ENCODE results near the gene CELF3. TPM values are rescaled to one million over a fixed set of nuclear protein-coding genes. Genes with fewer than 3 reads are reported as not detected.

CELF3 gene
- total RNA-seq, 1 experiment from 2014 or later, result not detected

- no peak for DNase-seq (ENCODE audit: extremely low read depth, low read depth)
Measured at GRCh38 chr1:151720974-151721787, 4.6 kb upstream of the CELF3 start, which contains the start of gene RIIAD1. Gene RIIAD1, plus strand, starts transcription at chr1:151721522. Its CDS starts 15 bp downstream, at chr1:151721537.

- DNase-seq (ENCODE audit: extremely low read depth, low read depth), result no peak
Measured at GRCh38 chr1:151720554-151720953, 4.0 kb upstream of the CELF3 start.

- DNase-seq (ENCODE audit: extremely low read depth, low read depth), result no peak
Measured at GRCh38 chr1:151720125-151720524, 3.5 kb upstream of the CELF3 start.

GRCh38 chr1:151718666-151719065 lies 2.1 kb upstream of the CELF3 start:
- DNase-seq (ENCODE audit: extremely low read depth, low read depth), result no peak

- DNase-seq (ENCODE audit: extremely low read depth, low read depth), result no peak
Measured at GRCh38 chr1:151718011-151718431, 1.4 kb upstream of the CELF3 start.

- DNase-seq (ENCODE audit: extremely low read depth, low read depth), result no peak
Measured at GRCh38 chr1:151716405-151716762, 219 bp downstream of the CELF3 start.

GRCh38 chr1:151715726-151716404 lies 738 bp downstream of the CELF3 start:
- no peak for DNase-seq (ENCODE audit: extremely low read depth, low read depth)

GRCh38 chr1:151714820-151715725 lies 1.5 kb downstream of the CELF3 start:
- no peak for DNase-seq (ENCODE audit: extremely low read depth, low read depth)

- no peak for DNase-seq (ENCODE audit: extremely low read depth, low read depth)
Measured at GRCh38 chr1:151713874-151714273, 2.7 kb downstream of the CELF3 start.

- no peak for DNase-seq (ENCODE audit: extremely low read depth, low read depth)
Measured at GRCh38 chr1:151713044-151713443, 3.6 kb downstream of the CELF3 start.

- no peak for DNase-seq (ENCODE audit: extremely low read depth, low read depth)
Measured at GRCh38 chr1:151711951-151712350, 4.7 kb downstream of the CELF3 start.

- no peak for DNase-seq (ENCODE audit: extremely low read depth, low read depth)
Measured at GRCh38 chr1:151711044-151711800, 5.4 kb downstream of the CELF3 start.

GRCh38 chr1:151710187-151710840 lies 6.3 kb downstream of the CELF3 start:
- DNase-seq (ENCODE audit: extremely low read depth, low read depth), result no peak

GRCh38 chr1:151708891-151709290 lies 7.7 kb downstream of the CELF3 start:
- DNase-seq (ENCODE audit: extremely low read depth, low read depth), result no peak

- DNase-seq (ENCODE audit: extremely low read depth, low read depth), result no peak
Measured at GRCh38 chr1:151707541-151708065, 9.0 kb downstream of the CELF3 start.

GRCh38 chr1:151706464-151707415 lies 9.9 kb downstream of the CELF3 start:
- DNase-seq (ENCODE audit: extremely low read depth, low read depth), result no peak

GRCh38 chr1:151705753-151706463 lies 10.7 kb downstream of the CELF3 start:
- no peak for DNase-seq (ENCODE audit: extremely low read depth, low read depth)

GRCh38 chr1:151705146-151705545 lies 11.5 kb downstream of the CELF3 start:
- no peak for DNase-seq (ENCODE audit: extremely low read depth, low read depth)
